Measurements from ENCODE around the gene VOPP1. TPM values are rescaled to one million over a fixed set of nuclear protein-coding genes. Genes with fewer than 3 reads are reported as not detected.

The VOPP1 gene
- total RNA-seq, 1 donor from 2014 or later, result 66.2 TPM

- Histone ChIP-seq H3K27me3 (ENCODE audit: low read depth) (no peaks in the 10 kb centered on the region), H3K36me3 (no peaks in the 10 kb centered on the region), H3K4me1 (peaks cover 26% of the 10 kb centered on the region), H3K9me3 (no peaks in the 10 kb centered on the region), H3K4me3 (no peak overlapping the region), H3K27ac (no peak overlapping the region)
- intact Hi-C loops (cut with DNase I), result no loop called here
- TF ChIP-seq, protein P1, sequence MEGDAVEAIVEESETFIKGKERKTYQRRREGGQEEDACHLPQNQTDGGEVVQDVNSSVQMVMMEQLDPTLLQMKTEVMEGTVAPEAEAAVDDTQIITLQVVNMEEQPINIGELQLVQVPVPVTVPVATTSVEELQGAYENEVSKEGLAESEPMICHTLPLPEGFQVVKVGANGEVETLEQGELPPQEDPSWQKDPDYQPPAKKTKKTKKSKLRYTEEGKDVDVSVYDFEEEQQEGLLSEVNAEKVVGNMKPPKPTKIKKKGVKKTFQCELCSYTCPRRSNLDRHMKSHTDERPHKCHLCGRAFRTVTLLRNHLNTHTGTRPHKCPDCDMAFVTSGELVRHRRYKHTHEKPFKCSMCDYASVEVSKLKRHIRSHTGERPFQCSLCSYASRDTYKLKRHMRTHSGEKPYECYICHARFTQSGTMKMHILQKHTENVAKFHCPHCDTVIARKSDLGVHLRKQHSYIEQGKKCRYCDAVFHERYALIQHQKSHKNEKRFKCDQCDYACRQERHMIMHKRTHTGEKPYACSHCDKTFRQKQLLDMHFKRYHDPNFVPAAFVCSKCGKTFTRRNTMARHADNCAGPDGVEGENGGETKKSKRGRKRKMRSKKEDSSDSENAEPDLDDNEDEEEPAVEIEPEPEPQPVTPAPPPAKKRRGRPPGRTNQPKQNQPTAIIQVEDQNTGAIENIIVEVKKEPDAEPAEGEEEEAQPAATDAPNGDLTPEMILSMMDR (IDR thresholded peaks at IDR 0.05), result no peak
- DNase-seq (no peak), ATAC-seq (no peak)
Observed at GRCh38 chr7:55556031-55556430, 16.3 kb downstream of the VOPP1 start.

GRCh38 chr7:55555160-55555559 lies 17.1 kb downstream of the VOPP1 start:
- intact Hi-C loops (cut with DNase I), result no loop called here
- H3K4me3 ChIP-seq, result no peak overlapping the region
- ATAC-seq, result no peak
- H3K4me1 ChIP-seq, result peaks cover 26% of the 10 kb centered on the region
- no peaks in the 10 kb centered on the region for H3K36me3 ChIP-seq
- TF ChIP-seq, protein P1 (IDR thresholded peaks at IDR 0.05), result no peak
- no peak overlapping the region for H3K27ac ChIP-seq
- DNase-seq, result no peak
- H3K9me3 ChIP-seq, result no peaks in the 10 kb centered on the region
- H3K27me3 ChIP-seq (ENCODE audit: low read depth), result no peaks in the 10 kb centered on the region

- H3K27ac ChIP-seq, result no peak overlapping the region
- no peaks in the 10 kb centered on the region for H3K9me3 ChIP-seq
- H3K4me3 ChIP-seq, result no peak overlapping the region
- TF ChIP-seq, protein P1 (IDR thresholded peaks at IDR 0.05), result no peak
- DNase-seq (no peak), ATAC-seq (no peak)
- H3K36me3 ChIP-seq, result no peaks in the 10 kb centered on the region
- intact Hi-C loops (cut with DNase I), result no loop called here
- H3K27me3 ChIP-seq (ENCODE audit: low read depth), result no peaks in the 10 kb centered on the region
- peaks cover 25% of the 10 kb centered on the region for H3K4me1 ChIP-seq
Observed at GRCh38 chr7:55554038-55554437, 18.3 kb downstream of the VOPP1 start.

DNA sequence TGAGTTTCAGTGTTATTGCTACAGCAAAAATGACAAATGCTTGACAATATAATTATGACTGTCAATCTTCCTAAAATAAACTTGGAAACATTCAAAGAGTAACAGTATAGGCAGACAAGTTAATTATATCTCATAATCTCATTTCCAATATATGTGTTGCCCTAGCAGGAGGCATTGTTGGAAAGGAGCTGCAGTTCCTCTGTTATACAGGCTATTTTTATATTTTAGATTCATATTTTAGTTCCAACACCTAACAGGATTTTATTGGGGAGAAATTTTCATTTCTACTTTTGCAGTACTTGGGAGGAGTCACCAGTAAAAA lies 19.3 kb downstream of the VOPP1 start:
- intact Hi-C loops (cut with DNase I), result no loop called here
- TF ChIP-seq, protein P1 (IDR thresholded peaks at IDR 0.05), result no peak
- ATAC-seq (no peak), DNase-seq (no peak)
- H3K4me1 ChIP-seq, result peaks cover 27% of the 10 kb centered on the region
- H3K9me3 ChIP-seq, result no peaks in the 10 kb centered on the region
- no peaks in the 10 kb centered on the region for H3K27me3 ChIP-seq (ENCODE audit: low read depth)
- H3K36me3 ChIP-seq, result no peaks in the 10 kb centered on the region
- no peak overlapping the region for H3K4me3 ChIP-seq
- H3K27ac ChIP-seq, result no peak overlapping the region

- peaks cover 30% of the 10 kb centered on the region for H3K4me1 ChIP-seq
- H3K27me3 ChIP-seq (ENCODE audit: low read depth), result no peaks in the 10 kb centered on the region
- H3K36me3 ChIP-seq, result no peaks in the 10 kb centered on the region
- TF ChIP-seq, protein P1 (IDR thresholded peaks at IDR 0.05), result no peak
- H3K4me3 ChIP-seq, result no peak overlapping the region
- intact Hi-C loops (cut with DNase I), result no loop called here
- no peaks in the 10 kb centered on the region for H3K9me3 ChIP-seq
- ATAC-seq (peak; percentile 51 to 71), DNase-seq (no peak)
- no peak overlapping the region for H3K27ac ChIP-seq
Observed at GRCh38 chr7:55552320-55553023, 19.8 kb downstream of the VOPP1 start.
